Measurements from ENCODE around the gene SEC11C. TPM values are rescaled to one million over a fixed set of nuclear protein-coding genes. Genes with fewer than 3 reads are reported as not detected.

The SEC11C gene
- total RNA-seq, 1 experiment from 2014 or later = 38.0 TPM

DNA sequence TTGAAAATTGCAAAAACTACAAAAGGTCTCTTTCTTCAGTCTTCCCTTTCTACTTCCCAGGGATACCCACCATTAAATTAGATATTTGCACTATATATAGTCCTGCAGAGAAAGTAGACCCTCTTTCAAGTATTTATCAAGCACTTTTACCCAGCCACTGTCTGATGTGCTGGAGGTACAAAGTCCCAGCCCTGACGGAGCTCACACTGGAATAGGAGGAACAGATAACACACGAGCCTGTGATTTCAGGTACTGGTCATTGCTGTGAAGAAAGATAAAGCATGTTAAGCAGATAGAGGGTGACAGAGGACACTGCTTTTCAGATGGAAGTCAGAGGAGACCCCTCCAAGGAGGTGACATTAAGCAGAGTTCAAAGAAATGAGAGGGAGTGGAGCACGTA, 19.6 kb downstream of the SEC11C start:
- no peaks in the 10 kb centered on the region for H3K9me3 Mint-ChIP-seq
- no peaks in the 10 kb centered on the region for H3K27me3 Mint-ChIP-seq (ENCODE audit: low read depth)
- H2AK5ac ChIP-seq (ENCODE audit: insufficient read length, low read length) = no peak overlapping the region
- no peaks in the 10 kb centered on the region for H3K9me3 ChIP-seq (ENCODE audit: control insufficient read depth, low read depth, low read length)
- H3K27me3 ChIP-seq (ENCODE audit: insufficient read depth, low read length) = no peaks in the 10 kb centered on the region
- no peaks in the 10 kb centered on the region for H3K4me1 Mint-ChIP-seq
- H4K5ac ChIP-seq (ENCODE audit: insufficient read length, low read depth, low read length) = no peak overlapping the region
- H2BK5ac ChIP-seq (ENCODE audit: insufficient read length, low read length) = no peak overlapping the region
- H3K4me1 ChIP-seq (ENCODE audit: insufficient read depth, low read length) = no peaks in the 10 kb centered on the region
- TF ChIP-seq, protein P1, sequence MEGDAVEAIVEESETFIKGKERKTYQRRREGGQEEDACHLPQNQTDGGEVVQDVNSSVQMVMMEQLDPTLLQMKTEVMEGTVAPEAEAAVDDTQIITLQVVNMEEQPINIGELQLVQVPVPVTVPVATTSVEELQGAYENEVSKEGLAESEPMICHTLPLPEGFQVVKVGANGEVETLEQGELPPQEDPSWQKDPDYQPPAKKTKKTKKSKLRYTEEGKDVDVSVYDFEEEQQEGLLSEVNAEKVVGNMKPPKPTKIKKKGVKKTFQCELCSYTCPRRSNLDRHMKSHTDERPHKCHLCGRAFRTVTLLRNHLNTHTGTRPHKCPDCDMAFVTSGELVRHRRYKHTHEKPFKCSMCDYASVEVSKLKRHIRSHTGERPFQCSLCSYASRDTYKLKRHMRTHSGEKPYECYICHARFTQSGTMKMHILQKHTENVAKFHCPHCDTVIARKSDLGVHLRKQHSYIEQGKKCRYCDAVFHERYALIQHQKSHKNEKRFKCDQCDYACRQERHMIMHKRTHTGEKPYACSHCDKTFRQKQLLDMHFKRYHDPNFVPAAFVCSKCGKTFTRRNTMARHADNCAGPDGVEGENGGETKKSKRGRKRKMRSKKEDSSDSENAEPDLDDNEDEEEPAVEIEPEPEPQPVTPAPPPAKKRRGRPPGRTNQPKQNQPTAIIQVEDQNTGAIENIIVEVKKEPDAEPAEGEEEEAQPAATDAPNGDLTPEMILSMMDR (conservative IDR thresholded peaks at IDR 0.05) = no peak
- H3K18ac ChIP-seq (ENCODE audit: insufficient read length, low read depth, low read length) = no peak overlapping the region
- no peak overlapping the region for H2BK120ac ChIP-seq (ENCODE audit: low read depth, low read length, poor library complexity, severe bottlenecking)
- H3K23me2 ChIP-seq (ENCODE audit: insufficient read length, low read depth, low read length, poor library complexity, severe bottlenecking) = no peaks in the 10 kb centered on the region
- no peak overlapping the region for H3K9ac ChIP-seq (ENCODE audit: extremely low read depth, insufficient read length, low read length)
- H4K91ac ChIP-seq (ENCODE audit: insufficient read length, low read depth, low read length) = no peak overlapping the region
- no peak overlapping the region; a peak in 1 of 7 replicates for H3K27ac Mint-ChIP-seq
- no CpG with 5 or more reads among the region's 3 CpGs for WGBS (ENCODE audit: extremely low coverage, insufficient read length, low lambda C conversion rate)
- no peaks in the 10 kb centered on the region for H3K79me1 ChIP-seq (ENCODE audit: insufficient read depth, low read depth, low read length, poor library complexity, severe bottlenecking)
- H2BK15ac ChIP-seq (ENCODE audit: low read depth, low read length) = no peak overlapping the region
- H3K27ac ChIP-seq (ENCODE audit: insufficient read length, low read depth, low read length) = no peak overlapping the region
- H3K23ac ChIP-seq (ENCODE audit: insufficient read length, low read depth, low read length) = no peak overlapping the region
- H3T11ph ChIP-seq (ENCODE audit: low read length) = no peak overlapping the region
- no peak overlapping the region for H3K4ac ChIP-seq (ENCODE audit: low read depth, low read length)
- H3K36me3 Mint-ChIP-seq (ENCODE audit: insufficient read depth in 1 of 3, low read depth in 3 of 3) = peaks cover 2 to 7% (median 5%) of the 10 kb centered on the region in 3 experiments; a peak in 4 of 7 replicates
- H3K4me3 Mint-ChIP-seq = no peak overlapping the region
- no peak overlapping the region for H3K4me2 ChIP-seq (ENCODE audit: insufficient read depth, insufficient read length, low read length)
- DNase-seq = no peak
- H3K14ac ChIP-seq (ENCODE audit: insufficient read depth, low read length) = no peak overlapping the region
- H2BK20ac ChIP-seq (ENCODE audit: low read depth, low read length, poor library complexity, severe bottlenecking) = no peak overlapping the region
- no peak overlapping the region for H2BK12ac ChIP-seq (ENCODE audit: insufficient read length, low read depth, low read length)
- H2AFZ ChIP-seq (ENCODE audit: low read length) = no peak overlapping the region
- no peak overlapping the region for H4K8ac ChIP-seq (replicated peaks; ENCODE audit: insufficient read length, low read depth, low read length)
- no peaks in the 10 kb centered on the region for H4K20me1 ChIP-seq (ENCODE audit: control insufficient read depth, insufficient read depth, insufficient read length)
- H3K56ac ChIP-seq (ENCODE audit: insufficient read length, low read depth, low read length) = no peak overlapping the region
- no peaks in the 10 kb centered on the region for H3K79me2 ChIP-seq (ENCODE audit: insufficient read depth, low read length)

Measured in H9 (cell line).